ENCODE results near the gene FAM131C.

DNA sequence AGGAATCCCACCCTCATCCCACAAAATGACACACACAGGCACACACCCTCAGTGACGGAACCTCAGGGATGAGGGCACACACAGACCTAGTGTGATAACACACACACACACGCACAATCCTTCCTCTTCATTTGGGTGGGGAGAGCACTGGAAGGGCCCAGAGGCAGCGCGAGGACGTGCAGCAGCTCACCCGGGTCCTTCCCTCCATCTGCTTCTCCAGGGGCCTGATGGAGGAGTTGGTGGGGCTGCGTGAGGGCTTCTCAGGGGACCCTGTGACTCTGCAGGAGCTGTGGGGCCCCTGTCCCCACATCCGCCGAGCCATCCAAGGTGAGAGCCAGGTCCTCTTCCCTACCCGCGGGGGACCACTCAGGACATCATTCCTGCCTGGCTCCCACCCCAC lies 51.1 kb downstream of the FAM131C start:
- TF ChIP-seq YY1 (IDR thresholded peaks at IDR 0.05; ENCODE audit: insufficient read depth, insufficient read length) (no peak), ZNF274 (IDR thresholded peaks at IDR 0.05; ENCODE audit: low read depth, low read length) (no peak)
